Measurements from ENCODE around the gene FUT2.
A peak's percentile ranks its signal among the peaks of the same experiment; 100 is the strongest.

The FUT2 gene

GRCh38 chr19:48752496-48753365 lies 57.0 kb downstream of the FUT2 start, which contains the start of gene FUT1:
Gene FUT1, minus strand, starts transcription at chr19:48752641. Its CDS starts 1,360 bp downstream, at chr19:48751281.
- ATAC-seq, result peak; percentile 48 to 63

DNA sequence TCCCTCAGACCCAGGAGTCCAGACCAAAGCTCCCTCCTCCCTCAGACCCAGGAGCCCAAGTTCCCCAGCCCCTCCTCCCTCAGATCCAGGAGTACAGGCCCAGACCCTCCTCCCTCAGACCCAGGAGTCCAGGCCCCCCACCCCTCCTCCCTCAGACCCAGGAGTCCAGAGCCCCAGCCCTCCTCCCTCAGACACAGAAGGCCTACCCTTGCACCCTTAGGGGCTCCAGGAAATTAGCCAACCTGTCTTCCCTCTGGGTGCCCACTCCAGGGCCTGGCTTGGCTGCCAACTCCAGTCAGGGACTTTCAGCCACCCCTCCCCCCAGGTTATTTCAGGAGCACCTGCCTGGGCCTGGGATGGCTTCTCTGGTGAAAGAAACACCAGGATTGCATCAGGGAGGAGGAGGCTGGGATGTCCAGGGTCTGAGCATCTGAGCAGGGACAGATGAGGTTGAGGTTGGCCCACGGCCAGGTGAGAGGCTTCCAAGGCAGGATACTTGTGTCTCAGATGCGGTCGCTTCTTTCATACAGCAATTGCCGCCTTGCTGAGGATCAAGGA lies 59.4 kb downstream of the FUT2 start, which contains the start of gene FGF21:
Gene FGF21 (plus strand): TSS at position 441 of the 558 bp plus-strand sequence. CDS start 713 bp downstream, outside the sequence.
- no peak for ATAC-seq

All from activated CD4-positive, CD25-positive, alpha-beta regulatory T cell treated with anti-CD3 and anti-CD28 coated beads, Interleukin-2, amount 50 U/mL, for 24 hours (primary cell).